ENCODE results near the gene CITED4. TPM values are rescaled to one million over a fixed set of nuclear protein-coding genes. Genes with fewer than 3 reads are reported as not detected.

CITED4 gene
- polyA plus RNA-seq, 1 donor (not counting 4 experiments of a cell fraction or from before 2014, with no cell fraction given) = 11.2 TPM

- dilution Hi-C loops (cut with MboI; ENCODE audit: extremely low pct_ligation_motif_present, low sequenced_read_pairs) = no loop called here
- Histone ChIP-seq H3K27me3 (ENCODE audit: control insufficient read depth, extremely low read depth, insufficient read depth, low read length) (peaks cover 13% of the 10 kb centered on the region), H3K4me2 (ENCODE audit: control insufficient read depth, extremely low read depth, insufficient read depth, low read depth, low read length) (no peak overlapping the region), H3K9ac (ENCODE audit: control insufficient read depth, extremely low read depth, insufficient read depth, low read length) (no peak overlapping the region), H3K4me3 (ENCODE audit: control insufficient read depth in 2 of 3, extremely low read depth in 1 of 3, insufficient read depth in 2 of 3, low read depth in 1 of 3, low read length in 3 of 3) (no peak overlapping the region), H2AFZ (ENCODE audit: control insufficient read depth, low read length) (no peak overlapping the region), H3K9me3 (ENCODE audit: control insufficient read depth, low read depth, low read length) (no peaks in the 10 kb centered on the region), H3K36me3 (ENCODE audit: control insufficient read depth in 2 of 2, extremely low read depth in 1 of 2, insufficient read depth in 2 of 2, low read length in 2 of 2) (no peaks in the 10 kb centered on the region), H3K27ac (ENCODE audit: control insufficient read depth, insufficient read depth, low read length) (no peak overlapping the region), H3K4me1 (ENCODE audit: control insufficient read depth, extremely low read depth, insufficient read depth, low read length) (peaks cover 6% of the 10 kb centered on the region), H3K9me1 (ENCODE audit: control insufficient read depth, extremely low read depth, insufficient read depth, low read length) (no peaks in the 10 kb centered on the region), H3K79me2 (ENCODE audit: control insufficient read depth, insufficient read depth, low read length) (no peaks in the 10 kb centered on the region), H4K20me1 (ENCODE audit: control insufficient read depth, extremely low read depth, insufficient read depth, low read length) (no peaks in the 10 kb centered on the region)
- TF ChIP-seq CTCF (optimal IDR thresholded peaks at IDR 0.05 in 1 of 3, IDR thresholded peaks at IDR 0.05 in 1 of 3, conservative IDR thresholded peaks at IDR 0.05 in 1 of 3; ENCODE audit: extremely low read depth in 1 of 3, insufficient read depth in 2 of 3, low read length in 3 of 3) = no peak
- TF ChIP-seq EZH2 (IDR thresholded peaks at IDR 0.05; ENCODE audit: low read length) = no peak
- FAIRE-seq = no peak
- DNase-seq (ENCODE audit: low read depth, low spot score) = no peak
Measured at GRCh38 chr1:40833979-40834378, 28.2 kb downstream of the CITED4 start.

- H3K79me2 ChIP-seq (ENCODE audit: control insufficient read depth, insufficient read depth, low read length) = no peaks in the 10 kb centered on the region
- DNase-seq (ENCODE audit: low read depth, low spot score) (no peak), FAIRE-seq (no peak)
- H4K20me1 ChIP-seq (ENCODE audit: control insufficient read depth, extremely low read depth, insufficient read depth, low read length) = no peaks in the 10 kb centered on the region
- no peak overlapping the region for H3K9ac ChIP-seq (ENCODE audit: control insufficient read depth, extremely low read depth, insufficient read depth, low read length)
- H3K27ac ChIP-seq (ENCODE audit: control insufficient read depth, insufficient read depth, low read length) = no peak overlapping the region
- dilution Hi-C loops (cut with MboI; ENCODE audit: extremely low pct_ligation_motif_present, low sequenced_read_pairs) = no loop called here
- no peak overlapping the region for H3K4me2 ChIP-seq (ENCODE audit: control insufficient read depth, extremely low read depth, insufficient read depth, low read depth, low read length)
- H3K4me3 ChIP-seq (ENCODE audit: control insufficient read depth in 2 of 3, extremely low read depth in 1 of 3, insufficient read depth in 2 of 3, low read depth in 1 of 3, low read length in 3 of 3) = no peak overlapping the region
- H3K4me1 ChIP-seq (ENCODE audit: control insufficient read depth, extremely low read depth, insufficient read depth, low read length) = peaks cover 6% of the 10 kb centered on the region
- H3K36me3 ChIP-seq (ENCODE audit: control insufficient read depth in 2 of 2, extremely low read depth in 1 of 2, insufficient read depth in 2 of 2, low read length in 2 of 2) = no peaks in the 10 kb centered on the region
- H3K27me3 ChIP-seq (ENCODE audit: control insufficient read depth, extremely low read depth, insufficient read depth, low read length) = peaks cover 8% of the 10 kb centered on the region
- no peaks in the 10 kb centered on the region for H3K9me1 ChIP-seq (ENCODE audit: control insufficient read depth, extremely low read depth, insufficient read depth, low read length)
- H2AFZ ChIP-seq (ENCODE audit: control insufficient read depth, low read length) = no peak overlapping the region
- no peaks in the 10 kb centered on the region for H3K9me3 ChIP-seq (ENCODE audit: control insufficient read depth, low read depth, low read length)
- TF ChIP-seq CTCF (optimal IDR thresholded peaks at IDR 0.05 in 1 of 3, IDR thresholded peaks at IDR 0.05 in 1 of 3, conservative IDR thresholded peaks at IDR 0.05 in 1 of 3; ENCODE audit: extremely low read depth in 1 of 3, insufficient read depth in 2 of 3, low read length in 3 of 3) (no peak), EZH2 (IDR thresholded peaks at IDR 0.05; ENCODE audit: low read length) (no peak)
Measured at GRCh38 chr1:40831001-40831732, 31.0 kb downstream of the CITED4 start.

Data from keratinocyte (primary cell).